ENCODE measurements around the gene HADHB.

The HADHB gene

DNA sequence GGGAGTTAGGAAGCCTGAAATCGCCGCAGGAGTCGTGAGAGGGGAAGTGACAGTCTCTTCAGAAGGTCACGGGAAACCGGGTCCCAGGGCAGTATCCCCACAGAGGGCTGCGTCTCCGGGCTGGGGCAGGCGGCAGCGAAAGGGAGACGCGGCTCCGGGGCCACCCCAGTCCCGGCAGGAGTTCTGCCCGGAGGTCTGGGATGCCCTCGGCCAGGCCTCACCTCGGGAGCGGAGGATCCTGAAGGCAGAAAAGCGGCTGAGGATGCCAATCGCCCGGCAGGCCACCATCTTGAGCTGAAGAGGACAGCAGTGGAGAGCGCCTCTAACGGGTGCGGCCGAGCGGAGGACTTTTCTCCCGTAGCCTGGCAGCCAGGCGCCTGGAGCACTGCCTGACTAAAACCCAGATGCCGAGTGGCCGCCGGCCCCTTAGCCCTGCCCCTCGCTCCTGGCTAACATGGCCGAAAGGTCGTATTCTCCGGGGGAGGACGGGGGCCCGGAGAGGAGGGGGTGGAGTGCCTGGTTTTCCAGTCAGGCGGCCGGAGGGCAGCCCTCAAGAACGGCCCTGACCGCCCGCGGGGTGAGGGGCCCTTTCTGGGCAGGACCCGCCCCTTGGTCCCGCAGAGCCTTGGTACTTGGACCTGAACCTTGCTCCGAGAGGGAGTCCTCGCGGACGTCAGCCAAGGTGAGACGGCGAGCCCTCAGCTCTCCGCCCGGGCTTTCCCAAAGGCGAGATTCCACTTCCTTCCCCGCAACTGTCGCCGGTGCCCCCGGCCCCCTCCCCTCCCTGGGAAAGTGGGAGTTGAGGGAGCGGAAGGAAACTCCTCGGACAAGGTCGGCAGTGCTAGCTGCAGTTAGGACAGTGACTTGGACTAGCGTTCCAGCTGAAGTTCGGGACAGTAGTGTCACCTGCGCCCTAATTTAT lies at the start of gene HADHB, which contains the start of gene HADHA:
HADHB (plus strand) TSS at position 631 of the 922 bp plus-strand sequence. CDS start 9,316 bp downstream, outside the sequence.
HADHA (minus strand) TSS at position 324 of the 922 bp plus-strand sequence; CDS start at position 288, 36 bp downstream.
- DNase-seq (ENCODE audit: low spot score) = peak; percentile 83

DNA sequence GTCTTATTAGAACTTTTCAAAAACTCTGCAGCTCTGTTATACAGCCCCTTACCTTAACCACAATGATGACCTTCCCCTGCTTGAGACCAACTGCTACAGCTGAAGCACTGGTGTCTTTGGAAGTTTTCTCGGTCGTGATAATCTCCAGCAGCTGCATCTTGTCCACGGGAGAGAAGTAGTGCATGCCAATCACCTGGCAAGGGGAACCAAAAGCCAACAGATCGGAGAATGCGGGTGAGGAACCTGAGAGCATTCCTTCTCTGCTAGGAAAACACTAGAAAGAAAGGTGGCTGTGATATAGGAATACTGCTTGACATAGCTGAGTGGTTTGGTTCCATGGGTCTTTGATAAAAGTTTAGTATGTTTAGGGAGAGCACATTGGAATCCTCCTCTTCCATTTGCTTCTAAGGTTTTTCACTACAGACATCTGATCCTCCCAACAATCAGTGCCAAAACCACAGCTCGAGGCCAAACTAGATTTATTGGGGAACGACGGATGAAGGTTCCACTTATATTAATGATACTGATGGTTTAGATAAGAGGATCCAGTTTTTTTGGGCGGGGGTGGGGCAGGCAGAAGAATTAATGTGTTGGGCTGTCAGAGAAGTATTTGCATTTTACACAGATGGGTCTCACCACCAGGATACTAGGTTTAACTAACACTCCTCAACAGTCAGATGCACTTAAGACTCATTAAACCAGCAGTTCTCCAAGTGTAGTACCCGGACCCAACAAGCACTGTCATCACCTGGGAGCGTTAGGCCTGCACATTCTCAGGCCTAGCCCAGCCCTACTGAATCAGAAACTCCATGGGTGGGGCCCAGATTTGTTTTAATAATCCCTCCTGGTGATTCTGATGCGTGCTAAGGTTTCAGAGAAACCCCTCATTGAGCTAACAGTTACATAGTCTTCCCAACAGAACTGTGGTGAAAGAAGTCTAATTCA lies 49.4 kb upstream of the HADHB start:
- DNase-seq (ENCODE audit: low spot score) = no peak

DNA sequence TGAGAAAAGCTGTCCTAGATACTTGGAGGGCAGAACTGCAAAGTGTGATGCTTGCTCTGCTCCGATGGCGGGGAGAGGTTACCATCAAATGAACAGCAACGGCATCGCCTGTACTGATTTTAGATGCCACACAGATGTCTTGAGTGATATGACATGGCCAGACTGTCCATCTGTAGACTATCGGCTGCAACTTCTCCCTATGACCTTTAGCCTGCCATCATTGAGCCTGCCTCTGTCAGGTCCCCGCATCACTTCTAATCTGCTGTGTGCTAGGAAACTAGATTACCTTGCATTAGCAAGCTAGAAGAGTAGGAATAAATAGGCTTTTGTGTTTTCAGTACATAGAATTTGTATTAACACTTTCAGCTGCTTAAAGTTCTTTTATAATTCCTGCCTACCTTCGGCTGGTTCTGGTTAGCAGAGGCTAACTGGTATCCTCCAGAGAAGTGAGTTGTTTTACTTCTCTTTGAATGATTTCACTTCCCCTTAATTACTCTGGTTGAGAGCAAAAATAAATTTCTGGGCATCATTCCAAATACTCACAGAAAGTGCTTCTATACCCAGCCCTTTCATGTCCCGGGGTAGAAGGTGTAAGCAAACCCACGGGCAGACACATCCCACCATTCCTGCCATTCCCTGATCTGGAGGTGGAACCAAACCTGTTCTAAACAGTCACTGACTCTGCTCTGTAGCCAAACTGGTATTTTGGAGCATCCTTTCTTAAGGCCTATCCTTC lies 47.9 kb upstream of the HADHB start:
- DNase-seq (ENCODE audit: low spot score) = no peak

- DNase-seq (ENCODE audit: low spot score) = no peak
Observed at GRCh38 chr2:26197516-26197915, 47.2 kb upstream of the HADHB start.

DNA sequence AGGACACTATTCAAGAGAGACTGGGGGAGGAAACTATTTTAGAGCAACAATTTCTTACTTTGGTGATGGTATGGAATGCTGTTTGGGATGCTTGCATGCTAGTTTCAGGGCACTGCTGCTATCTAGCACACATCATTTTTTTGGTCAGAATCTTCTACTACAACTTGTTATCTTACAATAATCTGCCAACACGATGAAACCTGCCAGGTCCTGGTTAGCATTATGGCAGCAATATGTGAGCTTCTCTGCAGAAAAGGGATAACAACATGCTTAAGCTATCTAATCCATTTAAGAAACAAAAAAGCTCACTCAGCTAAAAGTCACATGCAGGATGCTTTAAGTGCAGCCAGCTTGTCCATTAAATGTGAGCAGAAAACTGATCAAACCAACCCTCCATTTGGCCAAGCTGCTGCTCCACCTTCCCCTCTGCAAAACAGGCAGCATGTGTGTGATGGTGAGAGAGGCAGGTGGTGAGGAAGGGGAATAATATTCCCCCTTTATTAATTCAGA lies 41.7 kb upstream of the HADHB start:
- no peak for DNase-seq (ENCODE audit: low spot score)

- no peak for DNase-seq (ENCODE audit: low spot score)
Observed at GRCh38 chr2:26203906-26204305, 40.8 kb upstream of the HADHB start.

DNA sequence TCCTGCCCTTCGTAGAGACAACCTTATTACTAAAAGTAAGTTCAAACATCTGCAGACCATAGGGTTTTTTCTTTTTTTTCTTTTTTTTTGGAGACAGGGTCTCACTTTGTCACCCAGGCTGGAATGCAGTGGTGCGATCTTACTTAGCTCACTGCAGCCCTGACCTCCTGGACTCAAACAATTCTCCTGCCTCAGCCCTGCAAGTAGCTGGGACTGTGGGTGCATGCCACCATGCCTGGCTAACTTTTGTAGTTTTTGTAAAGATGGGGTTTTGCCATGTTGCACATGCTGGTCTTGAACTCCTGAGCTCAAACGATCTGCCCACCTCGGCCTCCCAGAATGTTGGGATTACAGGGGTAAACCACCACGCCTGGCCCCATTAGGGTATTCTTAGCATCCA lies 32.7 kb upstream of the HADHB start:
- no peak for DNase-seq (ENCODE audit: low spot score)

- no peak for DNase-seq (ENCODE audit: low spot score)
Observed at GRCh38 chr2:26214759-26215158, 30.0 kb upstream of the HADHB start.

GRCh38 chr2:26215833-26216232 lies 28.9 kb upstream of the HADHB start:
- DNase-seq (ENCODE audit: low spot score) = no peak

DNA sequence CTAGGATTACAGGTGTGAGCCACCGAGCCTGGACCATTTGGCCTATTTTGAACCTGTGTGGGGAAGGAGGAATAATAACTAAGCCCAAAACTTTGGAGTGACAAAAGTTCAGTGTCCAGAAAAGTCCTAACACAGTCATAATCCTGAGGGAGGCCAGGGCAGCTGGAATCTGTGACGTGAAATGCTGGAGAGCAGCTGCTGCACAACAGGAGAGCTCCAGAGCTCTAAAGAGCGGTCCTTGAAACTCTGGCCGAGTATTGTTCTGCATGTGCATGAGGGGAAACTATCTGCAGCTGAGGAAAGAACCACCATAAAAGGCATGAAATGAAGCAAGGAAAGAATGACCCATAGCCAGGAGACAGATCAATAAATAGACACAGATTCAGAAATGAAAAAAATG lies 28.2 kb upstream of the HADHB start:
- no peak for DNase-seq (ENCODE audit: low spot score)

- no peak for DNase-seq (ENCODE audit: low spot score)
Observed at GRCh38 chr2:26217720-26218119, 27.0 kb upstream of the HADHB start.

GRCh38 chr2:26223018-26223417 lies 21.7 kb upstream of the HADHB start:
- DNase-seq (ENCODE audit: low spot score) = no peak

DNA sequence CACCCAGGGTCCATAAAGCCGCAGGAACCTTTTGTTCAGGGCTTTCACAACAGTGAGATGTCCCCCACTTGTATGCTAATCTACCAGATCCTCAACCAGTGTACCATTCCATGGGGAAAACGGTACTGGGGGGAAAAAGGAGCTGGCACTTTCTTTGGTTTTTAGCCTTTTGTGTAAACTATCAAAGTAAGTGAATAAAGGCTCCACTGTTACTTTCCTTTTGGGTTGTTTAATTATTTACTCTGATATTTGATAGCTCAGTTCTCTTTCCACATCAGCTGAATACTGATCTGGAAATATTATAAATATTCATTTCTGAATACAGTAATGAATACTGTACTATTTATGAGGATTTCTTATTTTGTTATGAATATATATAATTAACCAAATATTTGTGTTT lies 20.6 kb upstream of the HADHB start:
- no peak for DNase-seq (ENCODE audit: low spot score)

DNA sequence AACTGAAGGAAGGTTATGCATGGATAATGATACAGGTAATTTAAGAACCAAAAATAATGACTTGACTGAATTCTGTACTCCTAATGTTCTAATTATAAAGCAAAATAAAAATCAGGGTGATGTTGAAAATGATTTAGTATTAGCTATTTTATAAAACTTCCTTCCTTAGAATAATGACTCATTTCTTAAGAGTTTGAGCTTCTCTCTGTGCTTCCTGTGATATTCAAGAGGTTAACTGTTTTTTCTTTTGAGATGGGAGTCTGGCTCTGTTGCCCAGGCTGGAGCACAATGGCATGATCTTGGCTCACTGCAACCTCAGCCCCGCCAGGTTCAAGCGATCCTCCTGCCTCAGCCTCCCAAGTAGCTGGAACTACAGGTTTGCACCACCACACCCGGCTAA lies 15.1 kb upstream of the HADHB start:
- DNase-seq (ENCODE audit: low spot score) = no peak

GRCh38 chr2:26230806-26231205 lies 13.9 kb upstream of the HADHB start:
- DNase-seq (ENCODE audit: low spot score) = no peak

- no peak for DNase-seq (ENCODE audit: low spot score)
Observed at GRCh38 chr2:26235089-26235488, 9.7 kb upstream of the HADHB start.

GRCh38 chr2:26237868-26238267 lies 6.9 kb upstream of the HADHB start:
- DNase-seq (ENCODE audit: low spot score) = no peak

GRCh38 chr2:26238311-26238958 lies 6.3 kb upstream of the HADHB start:
- no peak for DNase-seq (ENCODE audit: low spot score)

DNA sequence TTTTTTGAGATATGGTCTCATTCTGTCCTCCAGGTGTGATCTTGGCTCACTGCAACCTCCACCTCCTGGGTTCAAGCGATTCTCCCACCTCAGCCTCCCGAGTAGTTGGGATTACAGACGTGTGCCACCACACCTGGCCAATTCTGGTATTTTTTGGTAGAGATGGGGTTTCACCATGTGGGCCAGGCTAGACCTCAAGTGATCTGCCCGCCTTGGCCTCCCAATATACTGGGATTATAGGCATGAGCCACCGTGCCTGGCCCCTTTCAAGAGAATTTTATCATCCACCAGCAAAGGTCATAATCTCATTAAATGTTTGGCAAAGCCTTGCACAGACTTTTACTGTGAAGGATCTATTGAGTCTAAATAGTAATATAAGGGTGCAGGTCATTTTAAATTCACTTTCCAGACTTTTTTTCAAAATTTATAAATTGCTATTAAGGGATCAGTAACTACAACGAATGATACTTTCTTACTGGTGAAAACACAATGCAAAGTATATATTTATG lies 2.8 kb upstream of the HADHB start:
- no peak for DNase-seq (ENCODE audit: low spot score)

- DNase-seq (ENCODE audit: low spot score) = peak; percentile 17
Observed at GRCh38 chr2:26243470-26244308, 1.1 kb upstream of the HADHB start.
